ENCODE results near the gene POC1A.
"Not testable (repeated sequence)": the region's sequence is repeated elsewhere in the genome, so short reads cannot be mapped to it uniquely, and the experiment has no call there.

The POC1A gene

GRCh38 chr3:52182691-52183090, 28.5 kb upstream of the POC1A start:
- Histone ChIP-seq H3K4me2 (no peak overlapping the region), H2AFZ (ENCODE audit: low read depth) (no peak overlapping the region), H3K4me1 (ENCODE audit: low read depth, poor library complexity, severe bottlenecking) (no peaks in the 10 kb centered on the region)

GRCh38 chr3:52182196-52182595, 28.0 kb upstream of the POC1A start:
- no peak overlapping the region for H3K9ac ChIP-seq
- TF ChIP-seq CTCF (conservative IDR thresholded peaks at IDR 0.05; ENCODE audit: low read depth, low read length) = no peak

More at GRCh38 chr3:52182691-52183090, 28.5 kb upstream of the POC1A start:
- no peak overlapping the region for H3K27ac ChIP-seq
- H3K36me3 ChIP-seq (ENCODE audit: insufficient read depth) = no peaks in the 10 kb centered on the region
- no peak overlapping the region for H3K4me3 ChIP-seq (IDR thresholded peaks at IDR 0.05; ENCODE audit: insufficient read depth, low read depth, low read length)
- H3K9ac ChIP-seq = no peak overlapping the region
- H4K20me1 ChIP-seq (ENCODE audit: insufficient read depth) = no peaks in the 10 kb centered on the region
- no peaks in the 10 kb centered on the region for H3K27me3 ChIP-seq (ENCODE audit: insufficient read depth, low read depth)
- no peak for TF ChIP-seq CTCF (conservative IDR thresholded peaks at IDR 0.05; ENCODE audit: low read depth, low read length)
- no peaks in the 10 kb centered on the region for H3K79me2 ChIP-seq (ENCODE audit: insufficient read depth, low read depth)

GRCh38 chr3:52181543-52181942, 27.3 kb upstream of the POC1A start:
- TF ChIP-seq CTCF (conservative IDR thresholded peaks at IDR 0.05; ENCODE audit: low read depth, low read length) = no peak
- Histone ChIP-seq H3K4me1 (ENCODE audit: low read depth, poor library complexity, severe bottlenecking) (no peaks in the 10 kb centered on the region), H3K79me2 (ENCODE audit: insufficient read depth, low read depth) (no peaks in the 10 kb centered on the region), H3K27ac (no peak overlapping the region), H2AFZ (ENCODE audit: low read depth) (no peak overlapping the region), H4K20me1 (ENCODE audit: insufficient read depth) (no peaks in the 10 kb centered on the region), H3K36me3 (ENCODE audit: insufficient read depth) (no peaks in the 10 kb centered on the region), H3K27me3 (ENCODE audit: insufficient read depth, low read depth) (no peaks in the 10 kb centered on the region), H3K4me2 (no peak overlapping the region), H3K4me3 (IDR thresholded peaks at IDR 0.05; ENCODE audit: insufficient read depth, low read depth, low read length) (no peak overlapping the region), H3K9ac (no peak overlapping the region)

More at GRCh38 chr3:52182196-52182595, 28.0 kb upstream of the POC1A start:
- no peaks in the 10 kb centered on the region for H3K79me2 ChIP-seq (ENCODE audit: insufficient read depth, low read depth)
- H3K4me2 ChIP-seq = no peak overlapping the region
- H4K20me1 ChIP-seq (ENCODE audit: insufficient read depth) = no peaks in the 10 kb centered on the region
- H3K36me3 ChIP-seq (ENCODE audit: insufficient read depth) = no peaks in the 10 kb centered on the region
- H3K4me1 ChIP-seq (ENCODE audit: low read depth, poor library complexity, severe bottlenecking) = no peaks in the 10 kb centered on the region
- no peak overlapping the region for H3K4me3 ChIP-seq (IDR thresholded peaks at IDR 0.05; ENCODE audit: insufficient read depth, low read depth, low read length)
- H3K27me3 ChIP-seq (ENCODE audit: insufficient read depth, low read depth) = no peaks in the 10 kb centered on the region
- H2AFZ ChIP-seq (ENCODE audit: low read depth) = no peak overlapping the region
- H3K27ac ChIP-seq = no peak overlapping the region

GRCh38 chr3:52178537-52178936, 24.3 kb upstream of the POC1A start:
- Histone ChIP-seq H3K27me3 (ENCODE audit: insufficient read depth, low read depth) (no peaks in the 10 kb centered on the region), H3K4me2 (no peak overlapping the region), H3K79me2 (ENCODE audit: insufficient read depth, low read depth) (no peaks in the 10 kb centered on the region), H3K36me3 (ENCODE audit: insufficient read depth) (no peaks in the 10 kb centered on the region), H3K27ac (no peak overlapping the region), H3K9ac (no peak overlapping the region), H3K4me1 (ENCODE audit: low read depth, poor library complexity, severe bottlenecking) (no peaks in the 10 kb centered on the region), H2AFZ (ENCODE audit: low read depth) (no peak overlapping the region), H3K4me3 (IDR thresholded peaks at IDR 0.05; ENCODE audit: insufficient read depth, low read depth, low read length) (no peak overlapping the region), H4K20me1 (ENCODE audit: insufficient read depth) (no peaks in the 10 kb centered on the region)
- no peak for TF ChIP-seq CTCF (conservative IDR thresholded peaks at IDR 0.05; ENCODE audit: low read depth, low read length)

GRCh38 chr3:52178126-52178525, 23.9 kb upstream of the POC1A start:
- H3K27me3 ChIP-seq (ENCODE audit: insufficient read depth, low read depth); H3K36me3 ChIP-seq (ENCODE audit: insufficient read depth); H3K4me1 ChIP-seq (ENCODE audit: low read depth, poor library complexity, severe bottlenecking); H2AFZ ChIP-seq (ENCODE audit: low read depth); H3K9ac ChIP-seq; H4K20me1 ChIP-seq (ENCODE audit: insufficient read depth); H3K4me2 ChIP-seq; H3K79me2 ChIP-seq (ENCODE audit: insufficient read depth, low read depth); H3K4me3 ChIP-seq (IDR thresholded peaks at IDR 0.05; ENCODE audit: insufficient read depth, low read depth, low read length); H3K27ac ChIP-seq: not testable (repeated sequence)

Data from KMS-11 (cell line).